ENCODE data around the gene RGS11. TPM values are rescaled to one million over a fixed set of nuclear protein-coding genes. Genes with fewer than 3 reads are reported as not detected.
"Not testable (repeated sequence)": the region's sequence is repeated elsewhere in the genome, so short reads cannot be mapped to it uniquely, and the experiment has no call there.

Gene RGS11
- total RNA-seq, 1 donor from 2014 or later, result 31.4 TPM

- intact Hi-C loops (cut with DNase I), result no loop called here
- DNase-seq (ENCODE audit: low spot score), result no peak
Measured at GRCh38 chr16:282491-282890, 6.7 kb upstream of the RGS11 start.

- DNase-seq (ENCODE audit: low spot score), result no peak
Measured at GRCh38 chr16:281660-282255, 6.0 kb upstream of the RGS11 start.

GRCh38 chr16:280991-281659, 5.4 kb upstream of the RGS11 start:
- DNase-seq (ENCODE audit: low spot score), result no peak

More at GRCh38 chr16:281660-282255, 6.0 kb upstream of the RGS11 start:
- intact Hi-C loops (cut with DNase I), result no loop called here

GRCh38 chr16:280552-280951, 4.8 kb upstream of the RGS11 start, which contains the start of gene ARHGDIG:
TSS of gene ARHGDIG (plus strand) at chr16:280591. CDS start at chr16:280681, 90 bp downstream.
- DNase-seq (ENCODE audit: low spot score), result no peak
- intact Hi-C loops (cut with DNase I), result no loop called here

More at GRCh38 chr16:280991-281659, 5.4 kb upstream of the RGS11 start:
- intact Hi-C loops (cut with DNase I), result no loop called here

- intact Hi-C loops (cut with DNase I), result no loop called here
- DNase-seq (ENCODE audit: low spot score), result no peak
Measured at GRCh38 chr16:280005-280460, 4.3 kb upstream of the RGS11 start.

- DNase-seq (ENCODE audit: low spot score), result no peak
Measured at GRCh38 chr16:279531-279930, 3.8 kb upstream of the RGS11 start.

GRCh38 chr16:278863-279366, 3.2 kb upstream of the RGS11 start:
- no peak for DNase-seq (ENCODE audit: low spot score)
- intact Hi-C loops (cut with DNase I), result no loop called here

More at GRCh38 chr16:279531-279930, 3.8 kb upstream of the RGS11 start:
- intact Hi-C loops (cut with DNase I), result no loop called here

- intact Hi-C loops (cut with DNase I), result no loop called here
Measured at GRCh38 chr16:276426-277077, 808 bp upstream of the RGS11 start.

GRCh38 chr16:275041-275641, 603 bp downstream of the RGS11 start:
- DNase-seq (ENCODE audit: low spot score), result no peak
- intact Hi-C loops (cut with DNase I), result no loop called here

More at GRCh38 chr16:276426-277077, 808 bp upstream of the RGS11 start:
- no peak for DNase-seq (ENCODE audit: low spot score)

GRCh38 chr16:273547-274421, 2.0 kb downstream of the RGS11 start:
- intact Hi-C loops (cut with DNase I), result no loop called here
- DNase-seq (ENCODE audit: low spot score), result no peak

GRCh38 chr16:272633-273546, 2.9 kb downstream of the RGS11 start:
- intact Hi-C loops (cut with DNase I), result no loop called here
- no peak for DNase-seq (ENCODE audit: low spot score)

GRCh38 chr16:270381-271255, 5.1 kb downstream of the RGS11 start:
- no peak for DNase-seq (ENCODE audit: low spot score)
- intact Hi-C loops (cut with DNase I), result no loop called here

GRCh38 chr16:269061-269796, 6.5 kb downstream of the RGS11 start:
- DNase-seq (ENCODE audit: low spot score), result no peak
- intact Hi-C loops (cut with DNase I), result no loop called here

- no peak for DNase-seq (ENCODE audit: low spot score)
- intact Hi-C loops (cut with DNase I), result no loop called here
Measured at GRCh38 chr16:268141-269053, 7.3 kb downstream of the RGS11 start.

GRCh38 chr16:267562-267961, 8.2 kb downstream of the RGS11 start:
- DNase-seq (ENCODE audit: low spot score); intact Hi-C loops (cut with DNase I): not testable (repeated sequence)
